ENCODE results near the gene REV1. TPM values are rescaled to one million over a fixed set of nuclear protein-coding genes. Genes with fewer than 3 reads are reported as not detected.

Gene REV1
- total RNA-seq, 1 experiment from 2014 or later: 34.3 TPM

DNA sequence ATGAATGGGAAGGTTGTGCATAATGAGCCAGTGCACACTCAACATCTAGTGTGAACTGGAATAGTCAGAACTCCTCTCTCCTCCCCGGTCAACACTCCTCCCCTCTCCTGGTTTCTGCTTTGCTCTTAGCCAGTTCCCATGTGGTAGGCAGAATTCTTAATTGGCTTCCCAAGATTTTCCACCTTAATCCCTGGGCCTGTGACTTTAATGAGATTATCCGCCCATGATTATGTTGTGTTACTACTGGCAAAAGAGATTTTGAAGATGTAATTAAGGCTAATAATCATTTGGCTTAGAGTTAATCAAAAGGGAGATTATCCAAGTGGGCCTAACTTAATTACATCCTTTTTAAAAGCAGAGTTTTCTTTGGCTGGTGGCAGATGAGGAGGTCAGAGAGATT lies 34.2 kb upstream of the REV1 start:
- Histone ChIP-seq H2AFZ (ENCODE audit: low read depth, low read length, poor library complexity, severe bottlenecking) (no peak overlapping the region), H3K9ac (ENCODE audit: low read length) (no peak overlapping the region), H3K27me3 (ENCODE audit: insufficient read depth, low read length) (no peaks in the 10 kb centered on the region), H4K20me1 (ENCODE audit: insufficient read depth) (no peaks in the 10 kb centered on the region), H3K4me2 (ENCODE audit: low read length) (no peak overlapping the region), H3K4me1 (ENCODE audit: control insufficient read depth in 1 of 2, insufficient read depth in 2 of 2, low read length in 2 of 2) (no peaks in the 10 kb centered on the region), H3K79me2 (ENCODE audit: insufficient read depth, low read length) (no peaks in the 10 kb centered on the region), H3K9me2 (ENCODE audit: insufficient read depth) (no peaks in the 10 kb centered on the region), H3K4me3 (replicated peaks in 1 of 2; ENCODE audit: low read depth in 1 of 2, low read length in 2 of 2) (no peak overlapping the region), H3K36me3 (ENCODE audit: control insufficient read depth in 1 of 2, insufficient read depth in 2 of 2, low read length in 2 of 2) (no peaks in the 10 kb centered on the region), H3K9me3 (ENCODE audit: control insufficient read depth in 1 of 2, insufficient read depth in 1 of 2, low read depth in 1 of 2, low read length in 2 of 2) (no peaks in the 10 kb centered on the region), H3K27ac (ENCODE audit: low read depth, low read length) (no peak overlapping the region)
- TF ChIP-seq SP1 (IDR thresholded peaks at IDR 0.05; ENCODE audit: low read depth) (no peak), FOSL1 (IDR thresholded peaks at IDR 0.05; ENCODE audit: low read depth) (no peak), ZFX (IDR thresholded peaks at IDR 0.05) (no peak), EGR1 (IDR thresholded peaks at IDR 0.05; ENCODE audit: low read depth) (no peak), POLR2AphosphoS5 (IDR thresholded peaks at IDR 0.05; ENCODE audit: low read depth, low read length) (no peak), EZH2phosphoT487 (IDR thresholded peaks at IDR 0.05; ENCODE audit: borderline replicate concordance) (no peak), SRF (IDR thresholded peaks at IDR 0.05; ENCODE audit: low read depth) (no peak)
- TF ChIP-seq, protein P1, sequence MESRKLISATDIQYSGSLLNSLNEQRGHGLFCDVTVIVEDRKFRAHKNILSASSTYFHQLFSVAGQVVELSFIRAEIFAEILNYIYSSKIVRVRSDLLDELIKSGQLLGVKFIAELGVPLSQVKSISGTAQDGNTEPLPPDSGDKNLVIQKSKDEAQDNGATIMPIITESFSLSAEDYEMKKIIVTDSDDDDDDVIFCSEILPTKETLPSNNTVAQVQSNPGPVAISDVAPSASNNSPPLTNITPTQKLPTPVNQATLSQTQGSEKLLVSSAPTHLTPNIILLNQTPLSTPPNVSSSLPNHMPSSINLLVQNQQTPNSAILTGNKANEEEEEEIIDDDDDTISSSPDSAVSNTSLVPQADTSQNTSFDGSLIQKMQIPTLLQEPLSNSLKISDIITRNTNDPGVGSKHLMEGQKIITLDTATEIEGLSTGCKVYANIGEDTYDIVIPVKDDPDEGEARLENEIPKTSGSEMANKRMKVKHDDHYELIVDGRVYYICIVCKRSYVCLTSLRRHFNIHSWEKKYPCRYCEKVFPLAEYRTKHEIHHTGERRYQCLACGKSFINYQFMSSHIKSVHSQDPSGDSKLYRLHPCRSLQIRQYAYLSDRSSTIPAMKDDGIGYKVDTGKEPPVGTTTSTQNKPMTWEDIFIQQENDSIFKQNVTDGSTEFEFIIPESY (IDR thresholded peaks at IDR 0.05; ENCODE audit: extremely low read depth, insufficient replicate concordance, low read length): no peak
- ChIA-PET CTCF (no interaction called here), RAD21 (ENCODE audit: low non-redundant PET in 1 of 2, low total read pairs in 2 of 2, uncharacterized antibody in 2 of 2, unreplicated experiment in 2 of 2) (no interaction called here), POLR2A (no interaction called here)
- no peak for ATAC-seq
- BruUV-seq (replicated peaks): no TSS peak
- DNase-seq (ENCODE audit: low read depth, low spot score): no peak
- intact Hi-C loops (cut with micrococcal nuclease): loop anchor here (5.0 kb wide), 1 partner anchor 958 kb away; no protein-coding TSS in a partner anchor

DNA sequence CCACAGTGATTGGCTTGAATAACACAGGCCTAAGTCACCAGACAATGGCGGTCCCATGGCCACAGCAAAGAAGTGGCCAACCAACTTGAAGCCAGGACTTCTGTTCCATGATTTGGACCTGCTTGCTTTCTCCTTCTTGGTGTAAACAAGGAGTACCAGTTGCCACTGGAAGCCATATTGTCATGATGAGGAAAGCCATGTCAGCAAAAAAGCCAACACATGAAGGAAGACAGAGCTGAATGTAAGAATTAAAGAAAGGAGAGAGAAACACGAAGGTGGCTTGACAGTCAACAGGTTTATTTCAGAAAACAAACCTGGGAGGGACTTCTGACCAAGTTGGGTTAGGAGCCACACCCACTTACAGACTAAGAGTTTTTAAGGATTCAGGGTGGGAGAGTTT lies 32.3 kb upstream of the REV1 start:
- Histone ChIP-seq H3K9ac (ENCODE audit: low read length) (no peak overlapping the region), H3K79me2 (ENCODE audit: insufficient read depth, low read length) (no peaks in the 10 kb centered on the region), H3K36me3 (ENCODE audit: control insufficient read depth in 1 of 2, insufficient read depth in 2 of 2, low read length in 2 of 2) (no peaks in the 10 kb centered on the region), H3K27me3 (ENCODE audit: insufficient read depth, low read length) (no peaks in the 10 kb centered on the region), H3K4me2 (ENCODE audit: low read length) (no peak overlapping the region), H3K27ac (ENCODE audit: low read depth, low read length) (no peak overlapping the region), H3K9me2 (ENCODE audit: insufficient read depth) (no peaks in the 10 kb centered on the region), H3K9me3 (ENCODE audit: control insufficient read depth in 1 of 2, insufficient read depth in 1 of 2, low read depth in 1 of 2, low read length in 2 of 2) (no peaks in the 10 kb centered on the region), H3K4me1 (ENCODE audit: control insufficient read depth in 1 of 2, insufficient read depth in 2 of 2, low read length in 2 of 2) (no peaks in the 10 kb centered on the region), H4K20me1 (ENCODE audit: insufficient read depth) (no peaks in the 10 kb centered on the region), H2AFZ (ENCODE audit: low read depth, low read length, poor library complexity, severe bottlenecking) (no peak overlapping the region), H3K4me3 (replicated peaks in 1 of 2; ENCODE audit: low read depth in 1 of 2, low read length in 2 of 2) (no peak overlapping the region)
- ChIA-PET POLR2A (no interaction called here), RAD21 (ENCODE audit: low non-redundant PET in 1 of 2, low total read pairs in 2 of 2, uncharacterized antibody in 2 of 2, unreplicated experiment in 2 of 2) (no interaction called here), CTCF (no interaction called here)
- no TSS peak for BruUV-seq (replicated peaks)
- DNase-seq (ENCODE audit: low read depth, low spot score): no peak
- intact Hi-C loops (cut with micrococcal nuclease): loop anchor here (5.0 kb wide), 1 partner anchor 960 kb away; no protein-coding TSS in a partner anchor
- no peak for TF ChIP-seq TCF7L2 (IDR thresholded peaks at IDR 0.05; ENCODE audit: borderline replicate concordance, extremely low read depth, insufficient read depth, insufficient read length)
- TF ChIP-seq RAD21 (IDR thresholded peaks at IDR 0.05; ENCODE audit: low read depth): no peak
- no peak for TF ChIP-seq YY1 (IDR thresholded peaks at IDR 0.05; ENCODE audit: extremely low read depth, insufficient replicate concordance, low read depth, low read length)
- no peak for TF ChIP-seq CEBPB (IDR thresholded peaks at IDR 0.05; ENCODE audit: low read depth)
- no peak for TF ChIP-seq JUND (IDR thresholded peaks at IDR 0.05)
- TF ChIP-seq, protein P2, sequence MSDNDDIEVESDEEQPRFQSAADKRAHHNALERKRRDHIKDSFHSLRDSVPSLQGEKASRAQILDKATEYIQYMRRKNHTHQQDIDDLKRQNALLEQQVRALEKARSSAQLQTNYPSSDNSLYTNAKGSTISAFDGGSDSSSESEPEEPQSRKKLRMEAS (IDR thresholded peaks at IDR 0.05): no peak
- ATAC-seq: no peak
